Measurements from ENCODE around the gene NEDD1.

The NEDD1 gene

DNA sequence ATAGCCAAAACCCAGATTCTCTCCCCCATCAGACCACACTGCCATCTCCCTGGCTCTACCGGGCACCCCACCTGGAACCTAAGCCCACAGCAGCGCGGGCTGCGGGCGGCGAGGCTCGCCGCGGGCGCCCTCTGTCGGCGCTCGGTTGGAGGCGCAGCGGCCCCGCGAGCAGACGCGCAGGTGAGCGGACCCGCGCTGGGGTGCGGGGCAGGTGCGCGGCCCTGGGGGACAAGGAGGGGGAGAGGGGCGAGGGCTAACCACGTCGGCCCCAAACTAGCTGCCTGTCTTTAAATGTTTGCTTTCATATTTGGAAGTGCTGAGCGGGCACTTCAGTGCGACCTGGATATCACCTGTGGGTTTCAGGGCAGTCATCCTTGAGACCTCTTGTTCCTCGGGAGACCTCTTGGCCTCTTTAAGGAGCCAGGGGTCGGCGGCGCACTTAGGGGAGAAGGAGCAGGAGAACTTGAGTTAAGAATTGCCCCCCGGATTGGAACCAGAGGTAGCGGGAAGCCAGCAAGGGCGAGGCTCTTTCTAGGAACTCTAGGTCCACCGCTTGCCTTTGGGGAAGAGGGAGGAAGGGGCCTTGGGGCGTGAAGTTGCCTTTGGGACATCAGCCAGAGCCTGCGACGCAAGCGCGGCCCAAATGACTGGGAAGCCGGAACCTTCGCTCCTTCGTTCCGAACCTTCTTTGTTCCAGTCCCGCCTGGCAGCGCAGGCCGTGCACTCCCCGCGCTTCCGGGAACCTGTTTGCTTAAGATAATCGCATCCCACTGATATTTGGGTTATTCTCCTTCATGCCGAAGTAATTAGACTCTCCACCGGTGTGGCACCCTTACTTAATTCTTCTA is 78.7 kb downstream of the NEDD1 start:
- H3F3A ChIP-seq (ENCODE audit: low read depth) = no peaks in the 10 kb centered on the region
- TF ChIP-seq EZH2phosphoT487 (IDR thresholded peaks at IDR 0.05; ENCODE audit: borderline replicate concordance) = no peak
- TF ChIP-seq CTCF (conservative IDR thresholded peaks at IDR 0.05; ENCODE audit: low read length) = peak; percentile 83
- no peaks in the 10 kb centered on the region for H3K27me3 ChIP-seq (ENCODE audit: insufficient read depth, low read length, poor library complexity, severe bottlenecking)
- no peak overlapping the region for H3K4me3 ChIP-seq (ENCODE audit: low read length, poor library complexity, severe bottlenecking)
- H3K36me3 ChIP-seq (ENCODE audit: insufficient read depth, low read length) = no peaks in the 10 kb centered on the region
- H3K79me2 ChIP-seq (ENCODE audit: insufficient read depth, low read length) = no peaks in the 10 kb centered on the region
- no peak overlapping the region for H3K9ac ChIP-seq (ENCODE audit: low read depth, low read length, poor library complexity, severe bottlenecking)
- H3K4me1 ChIP-seq (ENCODE audit: insufficient read depth, low read length, poor library complexity, severe bottlenecking) = no peaks in the 10 kb centered on the region
- no peaks in the 10 kb centered on the region for H4K20me1 ChIP-seq (ENCODE audit: insufficient read depth, low read length, poor library complexity, severe bottlenecking)
- H2AFZ ChIP-seq (ENCODE audit: low read length) = no peak overlapping the region
- peak overlapping the region; percentile 16 for H3K4me2 ChIP-seq (ENCODE audit: low read depth, low read length, poor library complexity, severe bottlenecking)
- no peaks in the 10 kb centered on the region for H3K9me3 ChIP-seq (ENCODE audit: insufficient read depth, low read depth, low read length)
- H3K9me2 ChIP-seq (replicated peaks; ENCODE audit: low read depth, low read length) = no peaks in the 10 kb centered on the region

DNA sequence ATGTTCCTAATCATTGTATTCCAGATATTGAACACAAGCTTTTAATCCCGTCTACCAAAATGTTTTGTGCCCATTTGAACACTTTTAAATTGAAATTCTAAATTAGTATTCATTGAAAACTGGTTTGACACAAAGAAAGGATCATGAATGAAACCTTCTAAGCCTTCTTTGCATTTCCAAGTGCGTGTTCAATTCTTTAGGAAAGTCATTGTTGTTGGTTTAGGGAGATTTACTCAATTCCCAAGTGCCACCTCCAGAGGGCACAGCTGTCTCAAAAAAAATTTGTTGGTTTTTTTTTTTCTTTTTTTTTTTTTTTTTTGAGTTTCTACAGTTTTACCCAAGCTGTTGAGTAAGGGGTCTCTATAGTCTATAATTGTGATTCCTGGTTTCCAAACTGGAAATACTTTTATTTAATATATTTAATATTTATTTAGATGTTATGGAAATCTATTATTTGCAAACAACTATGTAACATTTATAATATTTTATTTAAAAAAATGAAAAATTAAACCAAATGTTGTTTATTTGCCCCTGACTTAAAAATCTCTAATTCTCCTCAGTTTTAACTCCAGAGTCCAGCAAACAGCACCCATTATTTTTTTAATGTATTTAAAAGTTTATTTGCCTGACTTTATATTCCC is 79.9 kb downstream of the NEDD1 start:
- TF ChIP-seq CTCF (conservative IDR thresholded peaks at IDR 0.05; ENCODE audit: low read length) = peak; percentile 66
- TF ChIP-seq EZH2phosphoT487 (IDR thresholded peaks at IDR 0.05; ENCODE audit: borderline replicate concordance) = no peak
- H3K36me3 ChIP-seq (ENCODE audit: insufficient read depth, low read length) = no peaks in the 10 kb centered on the region
- no peaks in the 10 kb centered on the region for H3K79me2 ChIP-seq (ENCODE audit: insufficient read depth, low read length)
- no peaks in the 10 kb centered on the region for H3K4me1 ChIP-seq (ENCODE audit: insufficient read depth, low read length, poor library complexity, severe bottlenecking)
- no peaks in the 10 kb centered on the region for H3K27me3 ChIP-seq (ENCODE audit: insufficient read depth, low read length, poor library complexity, severe bottlenecking)
- H3K9ac ChIP-seq (ENCODE audit: low read depth, low read length, poor library complexity, severe bottlenecking) = no peak overlapping the region
- no peak overlapping the region for H3K4me2 ChIP-seq (ENCODE audit: low read depth, low read length, poor library complexity, severe bottlenecking)
- H3K9me3 ChIP-seq (ENCODE audit: insufficient read depth, low read depth, low read length) = no peaks in the 10 kb centered on the region
- H3K9me2 ChIP-seq (replicated peaks; ENCODE audit: low read depth, low read length) = no peaks in the 10 kb centered on the region
- no peaks in the 10 kb centered on the region for H3F3A ChIP-seq (ENCODE audit: low read depth)
- no peaks in the 10 kb centered on the region for H4K20me1 ChIP-seq (ENCODE audit: insufficient read depth, low read length, poor library complexity, severe bottlenecking)
- H2AFZ ChIP-seq (ENCODE audit: low read length) = no peak overlapping the region
- H3K4me3 ChIP-seq (ENCODE audit: low read length, poor library complexity, severe bottlenecking) = no peak overlapping the region

- no peak for TF ChIP-seq CTCF (conservative IDR thresholded peaks at IDR 0.05; ENCODE audit: low read length)
- no peak for TF ChIP-seq EZH2phosphoT487 (IDR thresholded peaks at IDR 0.05; ENCODE audit: borderline replicate concordance)
- no peaks in the 10 kb centered on the region for H4K20me1 ChIP-seq (ENCODE audit: insufficient read depth, low read length, poor library complexity, severe bottlenecking)
- no peaks in the 10 kb centered on the region for H3F3A ChIP-seq (ENCODE audit: low read depth)
- no peak overlapping the region for H3K4me3 ChIP-seq (ENCODE audit: low read length, poor library complexity, severe bottlenecking)
- H3K79me2 ChIP-seq (ENCODE audit: insufficient read depth, low read length) = no peaks in the 10 kb centered on the region
- no peaks in the 10 kb centered on the region for H3K9me2 ChIP-seq (replicated peaks; ENCODE audit: low read depth, low read length)
- H3K9ac ChIP-seq (ENCODE audit: low read depth, low read length, poor library complexity, severe bottlenecking) = no peak overlapping the region
- H3K27me3 ChIP-seq (ENCODE audit: insufficient read depth, low read length, poor library complexity, severe bottlenecking) = no peaks in the 10 kb centered on the region
- no peaks in the 10 kb centered on the region for H3K36me3 ChIP-seq (ENCODE audit: insufficient read depth, low read length)
- no peak overlapping the region for H2AFZ ChIP-seq (ENCODE audit: low read length)
- H3K9me3 ChIP-seq (ENCODE audit: insufficient read depth, low read depth, low read length) = no peaks in the 10 kb centered on the region
- no peaks in the 10 kb centered on the region for H3K4me1 ChIP-seq (ENCODE audit: insufficient read depth, low read length, poor library complexity, severe bottlenecking)
- no peak overlapping the region for H3K4me2 ChIP-seq (ENCODE audit: low read depth, low read length, poor library complexity, severe bottlenecking)
Measured at GRCh38 chr12:96988919-96989318, 81.9 kb downstream of the NEDD1 start.

All from Loucy (cell line).